ENCODE results near the gene VPS54.

DNA sequence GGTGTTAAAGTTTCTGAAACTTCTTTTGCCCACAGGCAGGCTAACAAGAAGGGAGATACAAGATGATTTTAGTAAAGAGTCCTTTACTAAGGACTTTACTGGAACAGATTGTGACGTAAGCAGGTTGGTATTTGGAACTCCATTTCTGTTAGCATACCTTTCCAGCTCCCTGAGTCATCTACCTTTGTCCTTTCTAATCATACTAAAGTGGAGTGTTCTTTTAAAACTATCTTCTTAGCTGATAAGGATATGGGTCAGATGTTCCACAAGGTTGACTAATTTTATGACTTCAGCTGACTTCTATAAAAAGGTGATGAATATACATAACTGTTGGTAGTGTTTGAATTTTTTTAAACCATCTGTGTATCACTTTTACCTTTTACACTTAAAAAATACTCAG, 156.4 kb downstream of the VPS54 start:
- TF ChIP-seq, protein P1, sequence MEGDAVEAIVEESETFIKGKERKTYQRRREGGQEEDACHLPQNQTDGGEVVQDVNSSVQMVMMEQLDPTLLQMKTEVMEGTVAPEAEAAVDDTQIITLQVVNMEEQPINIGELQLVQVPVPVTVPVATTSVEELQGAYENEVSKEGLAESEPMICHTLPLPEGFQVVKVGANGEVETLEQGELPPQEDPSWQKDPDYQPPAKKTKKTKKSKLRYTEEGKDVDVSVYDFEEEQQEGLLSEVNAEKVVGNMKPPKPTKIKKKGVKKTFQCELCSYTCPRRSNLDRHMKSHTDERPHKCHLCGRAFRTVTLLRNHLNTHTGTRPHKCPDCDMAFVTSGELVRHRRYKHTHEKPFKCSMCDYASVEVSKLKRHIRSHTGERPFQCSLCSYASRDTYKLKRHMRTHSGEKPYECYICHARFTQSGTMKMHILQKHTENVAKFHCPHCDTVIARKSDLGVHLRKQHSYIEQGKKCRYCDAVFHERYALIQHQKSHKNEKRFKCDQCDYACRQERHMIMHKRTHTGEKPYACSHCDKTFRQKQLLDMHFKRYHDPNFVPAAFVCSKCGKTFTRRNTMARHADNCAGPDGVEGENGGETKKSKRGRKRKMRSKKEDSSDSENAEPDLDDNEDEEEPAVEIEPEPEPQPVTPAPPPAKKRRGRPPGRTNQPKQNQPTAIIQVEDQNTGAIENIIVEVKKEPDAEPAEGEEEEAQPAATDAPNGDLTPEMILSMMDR (IDR thresholded peaks at IDR 0.05; ENCODE audit: insufficient read depth, low read length, poor library complexity, severe bottlenecking) = no peak
- no peak for TF ChIP-seq EZH2phosphoT487 (conservative IDR thresholded peaks at IDR 0.05; ENCODE audit: low read length)

All from SU-DHL-6 (cell line).